ENCODE data around the gene POMT1.
"Not testable (repeated sequence)": the region's sequence is repeated elsewhere in the genome, so short reads cannot be mapped to it uniquely, and the experiment has no call there.

POMT1 gene

GRCh38 chr9:131511880-131512279 is 9.2 kb downstream of the POMT1 start:
- Histone ChIP-seq H3K4me3 (replicated peaks; ENCODE audit: low read depth, low read length) (no peak overlapping the region), H3K36me3 (ENCODE audit: control insufficient read depth, insufficient read depth, low read length) (peaks cover 18% of the 10 kb centered on the region), H3K27me3 (replicated peaks; ENCODE audit: control insufficient read depth, insufficient read depth, low read length) (no peaks in the 10 kb centered on the region)
- DNase-seq (ENCODE audit: extremely low read depth, insufficient read length), result no peak
- TF ChIP-seq CTCF (IDR thresholded peaks at IDR 0.05; ENCODE audit: insufficient read depth, low read length, poor library complexity, severe bottlenecking), result no peak

DNA sequence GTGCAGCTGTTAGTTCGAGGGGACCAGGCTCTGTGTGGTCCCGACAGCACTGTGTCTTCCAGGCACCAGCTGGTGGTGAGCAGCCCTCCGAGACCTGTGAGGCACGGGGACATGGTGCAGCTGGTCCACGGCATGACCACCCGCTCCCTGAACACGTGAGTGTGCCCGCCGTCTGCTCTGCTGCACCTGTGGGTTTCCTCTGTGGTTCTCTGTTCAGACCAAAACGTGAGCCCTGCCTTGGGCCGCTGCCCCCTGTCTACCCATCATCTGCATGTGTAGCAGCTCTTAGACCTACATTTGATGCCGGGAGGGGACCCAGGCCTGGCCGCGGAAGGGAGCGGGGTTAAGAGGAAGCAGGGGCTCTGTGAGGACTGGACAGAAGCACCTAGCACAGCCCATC is 10.5 kb downstream of the POMT1 start:
- no peak for TF ChIP-seq CTCF (IDR thresholded peaks at IDR 0.05; ENCODE audit: insufficient read depth, low read length, poor library complexity, severe bottlenecking)
- Histone ChIP-seq H3K27me3 (replicated peaks; ENCODE audit: control insufficient read depth, insufficient read depth, low read length) (no peaks in the 10 kb centered on the region), H3K36me3 (ENCODE audit: control insufficient read depth, insufficient read depth, low read length) (peaks cover 18% of the 10 kb centered on the region), H3K4me3 (replicated peaks; ENCODE audit: low read depth, low read length) (no peak overlapping the region)
- DNase-seq (ENCODE audit: extremely low read depth, insufficient read length), result no peak

DNA sequence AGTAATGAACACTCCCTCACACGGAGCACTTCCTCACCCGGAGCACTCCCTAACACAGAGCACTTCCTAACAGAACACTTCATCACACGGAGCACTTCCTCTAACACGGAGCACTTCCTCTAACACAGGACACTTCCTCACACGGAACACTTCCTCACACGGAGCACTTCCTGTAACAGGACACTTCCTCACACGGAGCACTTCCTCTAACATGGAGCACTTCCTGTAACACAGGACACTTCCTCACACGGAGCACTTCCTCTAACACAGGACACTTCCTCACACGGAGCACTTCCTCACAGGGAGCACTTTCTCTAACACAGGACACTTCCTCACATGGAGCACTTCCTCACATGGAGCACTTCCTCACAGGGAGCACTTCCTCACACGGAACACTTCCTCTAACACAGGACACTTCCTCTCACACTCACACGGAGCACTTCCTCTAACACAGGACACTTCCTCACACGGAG is 12.9 kb downstream of the POMT1 start:
- H3K36me3 ChIP-seq (ENCODE audit: control insufficient read depth, insufficient read depth, low read length), result peaks cover 27% of the 10 kb centered on the region
- not testable (repeated sequence) for H3K4me3 ChIP-seq (replicated peaks; ENCODE audit: low read depth, low read length); DNase-seq (ENCODE audit: extremely low read depth, insufficient read length); H3K27me3 ChIP-seq (replicated peaks; ENCODE audit: control insufficient read depth, insufficient read depth, low read length)

- Histone ChIP-seq H3K36me3 (ENCODE audit: control insufficient read depth, insufficient read depth, low read length) (peaks cover 29% of the 10 kb centered on the region), H3K27me3 (replicated peaks; ENCODE audit: control insufficient read depth, insufficient read depth, low read length) (no peaks in the 10 kb centered on the region), H3K4me3 (replicated peaks; ENCODE audit: low read depth, low read length) (no peak overlapping the region)
- TF ChIP-seq CTCF (IDR thresholded peaks at IDR 0.05; ENCODE audit: insufficient read depth, low read length, poor library complexity, severe bottlenecking), result no peak
- DNase-seq (ENCODE audit: extremely low read depth, insufficient read length), result no peak
Measured at GRCh38 chr9:131516100-131516499, 13.4 kb downstream of the POMT1 start.

DNA sequence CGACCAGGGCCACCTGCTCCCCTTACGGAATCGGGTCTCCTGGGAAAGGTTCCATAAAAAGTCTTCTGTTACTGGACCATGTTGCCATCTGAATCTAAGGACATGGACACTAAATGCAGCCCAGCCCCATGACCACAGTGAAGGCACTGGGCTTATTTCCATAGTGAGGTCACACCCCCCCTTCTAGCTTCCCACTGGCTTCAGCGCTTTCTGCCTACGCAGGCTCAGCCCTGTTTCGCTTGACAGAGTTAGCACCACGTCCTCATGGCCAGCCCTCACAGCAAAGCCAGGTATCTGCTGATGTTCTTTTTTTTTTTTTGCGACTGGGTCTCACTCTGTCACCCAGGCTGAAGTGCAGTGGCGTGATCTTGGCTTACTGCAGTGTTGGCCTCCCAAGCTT is 14.2 kb downstream of the POMT1 start:
- Histone ChIP-seq H3K4me3 (replicated peaks; ENCODE audit: low read depth, low read length) (no peak overlapping the region), H3K36me3 (ENCODE audit: control insufficient read depth, insufficient read depth, low read length) (peaks cover 30% of the 10 kb centered on the region), H3K27me3 (replicated peaks; ENCODE audit: control insufficient read depth, insufficient read depth, low read length) (no peaks in the 10 kb centered on the region)
- no peak for DNase-seq (ENCODE audit: extremely low read depth, insufficient read length)
- no peak for TF ChIP-seq CTCF (IDR thresholded peaks at IDR 0.05; ENCODE audit: insufficient read depth, low read length, poor library complexity, severe bottlenecking)

GRCh38 chr9:131517761-131518190 is 15.1 kb downstream of the POMT1 start:
- TF ChIP-seq CTCF (IDR thresholded peaks at IDR 0.05; ENCODE audit: insufficient read depth, low read length, poor library complexity, severe bottlenecking), result no peak
- no peak for DNase-seq (ENCODE audit: extremely low read depth, insufficient read length)
- no peak overlapping the region for H3K4me3 ChIP-seq (replicated peaks; ENCODE audit: low read depth, low read length)
- no peaks in the 10 kb centered on the region for H3K27me3 ChIP-seq (replicated peaks; ENCODE audit: control insufficient read depth, insufficient read depth, low read length)
- H3K36me3 ChIP-seq (ENCODE audit: control insufficient read depth, insufficient read depth, low read length), result peaks cover 30% of the 10 kb centered on the region

Measured in GM06990 (cell line).